ENCODE data around the gene DPP6. TPM values are rescaled to one million over a fixed set of nuclear protein-coding genes. Genes with fewer than 3 reads are reported as not detected.
A peak's percentile ranks its signal among the peaks of the same experiment; 100 is the strongest.
"Not testable (repeated sequence)": the region's sequence is repeated elsewhere in the genome, so short reads cannot be mapped to it uniquely, and the experiment has no call there.

Gene DPP6
- total and polyA plus RNA-seq, 2 donors (not counting 1 experiment from before 2014, with no cell fraction given) = not detected

DNA sequence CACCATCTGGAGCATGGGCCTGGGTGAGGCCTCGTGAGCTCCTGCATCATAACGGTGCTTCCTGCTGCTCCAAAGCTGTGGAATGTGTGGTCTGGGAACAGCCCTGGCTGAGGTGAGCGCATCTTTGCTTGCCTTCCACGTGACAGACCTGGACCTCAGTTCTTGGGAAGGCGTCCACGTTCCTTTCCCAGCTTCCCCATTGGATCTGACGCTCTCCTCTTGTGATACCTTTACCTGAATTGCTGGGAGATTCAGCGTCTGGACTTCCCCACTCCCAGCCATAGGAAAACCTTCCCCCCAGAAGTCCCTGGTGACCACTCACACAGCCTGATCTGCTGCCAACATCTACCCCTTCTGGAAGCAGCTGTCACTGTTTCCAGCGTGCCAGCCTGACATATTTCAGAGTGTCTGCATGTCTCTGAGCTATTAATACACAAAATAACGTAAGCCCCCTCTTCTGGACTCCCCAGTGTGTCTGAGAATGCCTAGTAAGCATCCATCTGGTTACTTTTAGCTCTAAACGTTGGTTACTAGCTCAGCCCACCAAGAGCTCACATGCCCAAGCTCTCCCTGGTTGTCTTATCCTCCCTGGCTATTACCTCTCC lies 21.6 kb upstream of the DPP6 start:
- H3K27ac ChIP-seq (ENCODE audit: low read length in 2 of 2); ATAC-seq (ENCODE audit: low read depth); H3K4me1 Mint-ChIP-seq; H2AFZ ChIP-seq (ENCODE audit: insufficient read depth, low read depth, low read length, poor library complexity, severe bottlenecking); H3K4me3 ChIP-seq (ENCODE audit: control extremely low read depth in 1 of 5, extremely low read depth in 1 of 5, insufficient read depth in 1 of 5, low read depth in 2 of 5, low read length in 4 of 5); H3K27me3 Mint-ChIP-seq; H3K79me2 ChIP-seq (ENCODE audit: control insufficient read depth, insufficient read depth, low read length); DNase-seq; POLR2A ChIA-PET; H3K36me3 ChIP-seq (replicated peaks in 1 of 2; ENCODE audit: control extremely low read depth in 1 of 2, control insufficient read depth in 1 of 2, extremely low read depth in 1 of 2, insufficient read depth in 2 of 2, low read length in 1 of 2); H3K4me2 ChIP-seq (replicated peaks; ENCODE audit: low read depth, low read length, poor library complexity, severe bottlenecking); H3K27ac Mint-ChIP-seq; H3K9me3 Mint-ChIP-seq (ENCODE audit: insufficient read depth); H3K4me3 Mint-ChIP-seq; H4K20me1 ChIP-seq (ENCODE audit: control insufficient read depth, insufficient read depth, low read length, poor library complexity, severe bottlenecking); CTCF ChIA-PET; H3K4me1 ChIP-seq (ENCODE audit: control insufficient read depth in 2 of 2, insufficient read depth in 2 of 2, low read length in 2 of 2); intact Hi-C loops (cut with micrococcal nuclease); H3K27me3 ChIP-seq (replicated peaks in 1 of 4; ENCODE audit: control extremely low read depth in 1 of 4, control insufficient read depth in 3 of 4, insufficient read depth in 4 of 4, low read length in 3 of 4); H3K9ac ChIP-seq (ENCODE audit: low read length); H3K9me3 ChIP-seq (ENCODE audit: control extremely low read depth in 1 of 3, control insufficient read depth in 2 of 3, insufficient read depth in 1 of 3, low read length in 2 of 3): not testable (repeated sequence)
- 74% methylated on average over 6 of the region's 11 CpGs for WGBS (ENCODE audit: insufficient coverage)

DNA sequence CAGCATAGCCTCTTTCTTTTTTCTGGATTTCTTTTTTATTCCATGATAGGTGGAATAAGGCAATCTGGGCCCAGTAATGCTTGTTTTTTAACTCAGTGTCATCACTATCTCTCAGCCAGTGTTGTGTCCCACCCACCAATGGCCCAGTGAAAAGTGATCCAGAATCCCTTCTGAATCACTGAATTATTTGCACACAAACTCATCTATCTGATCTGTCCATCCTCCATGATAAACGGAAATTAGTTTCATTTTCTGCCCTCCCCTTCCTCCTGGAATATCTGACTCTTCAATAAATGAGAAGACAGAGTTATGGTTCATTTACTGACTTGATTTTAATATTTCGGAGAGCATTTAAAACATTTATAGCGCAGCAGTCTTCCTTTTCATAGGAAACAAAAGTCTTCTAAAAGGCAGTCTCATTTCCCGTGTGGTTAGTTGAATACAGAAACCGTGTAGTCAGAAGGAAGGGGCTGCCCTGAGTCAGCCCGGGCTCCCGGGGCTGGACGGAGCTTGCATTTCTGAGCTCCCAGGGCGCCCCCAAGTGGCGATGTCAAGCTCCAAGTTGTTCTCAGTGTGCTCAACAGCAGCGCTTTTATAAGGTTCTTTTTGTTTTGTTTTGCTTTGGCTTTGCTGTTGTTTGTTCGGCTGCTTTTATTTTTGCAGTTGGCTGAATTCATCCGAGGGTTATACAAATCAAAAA lies 12.6 kb upstream of the DPP6 start:
- H3K79me2 ChIP-seq (ENCODE audit: control insufficient read depth, insufficient read depth, low read length); DNase-seq; H2AFZ ChIP-seq (ENCODE audit: insufficient read depth, low read depth, low read length, poor library complexity, severe bottlenecking); H3K4me1 Mint-ChIP-seq; H3K4me2 ChIP-seq (replicated peaks; ENCODE audit: low read depth, low read length, poor library complexity, severe bottlenecking); POLR2A ChIA-PET; H3K9me3 Mint-ChIP-seq (ENCODE audit: insufficient read depth); H4K20me1 ChIP-seq (ENCODE audit: control insufficient read depth, insufficient read depth, low read length, poor library complexity, severe bottlenecking); H3K27me3 Mint-ChIP-seq; CTCF ChIA-PET; H3K27ac ChIP-seq (ENCODE audit: low read length in 2 of 2); H3K9ac ChIP-seq (ENCODE audit: low read length); H3K27ac Mint-ChIP-seq; H3K4me1 ChIP-seq (ENCODE audit: control insufficient read depth in 2 of 2, insufficient read depth in 2 of 2, low read length in 2 of 2); H3K36me3 ChIP-seq (replicated peaks in 1 of 2; ENCODE audit: control extremely low read depth in 1 of 2, control insufficient read depth in 1 of 2, extremely low read depth in 1 of 2, insufficient read depth in 2 of 2, low read length in 1 of 2); intact Hi-C loops (cut with micrococcal nuclease); H3K4me3 ChIP-seq (ENCODE audit: control extremely low read depth in 1 of 5, extremely low read depth in 1 of 5, insufficient read depth in 1 of 5, low read depth in 2 of 5, low read length in 4 of 5); H3K27me3 ChIP-seq (replicated peaks in 1 of 4; ENCODE audit: control extremely low read depth in 1 of 4, control insufficient read depth in 3 of 4, insufficient read depth in 4 of 4, low read length in 3 of 4); H3K4me3 Mint-ChIP-seq; H3K9me3 ChIP-seq (ENCODE audit: control extremely low read depth in 1 of 3, control insufficient read depth in 2 of 3, insufficient read depth in 1 of 3, low read length in 2 of 3): not testable (repeated sequence)
- no CpG with 5 or more reads among the region's 13 CpGs for WGBS (ENCODE audit: insufficient coverage)
- ATAC-seq (ENCODE audit: low read depth) = peak; percentile 39

DNA sequence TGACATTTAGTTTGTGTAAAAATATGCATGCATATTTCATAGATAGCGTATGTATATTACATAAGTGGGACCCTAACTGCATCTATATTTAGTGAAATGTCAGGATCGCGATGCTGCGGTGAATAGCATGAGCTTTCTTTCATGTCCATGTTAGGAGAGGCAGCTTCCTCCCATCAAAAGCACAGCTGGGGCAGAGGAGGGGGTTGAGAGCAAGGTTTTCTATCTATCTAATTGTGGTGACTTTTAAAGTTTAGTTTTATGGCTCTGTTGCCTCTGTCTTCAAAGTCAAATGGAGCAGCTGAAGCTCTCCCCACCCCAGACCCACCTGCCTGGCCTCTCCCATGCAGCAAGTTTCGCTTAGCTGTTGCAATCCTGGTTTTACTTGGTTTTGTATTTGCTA lies 1.8 kb upstream of the DPP6 start:
- H3K4me3 Mint-ChIP-seq; ATAC-seq (ENCODE audit: low read depth); H3K4me2 ChIP-seq (replicated peaks; ENCODE audit: low read depth, low read length, poor library complexity, severe bottlenecking); DNase-seq; H3K27ac ChIP-seq (ENCODE audit: low read length in 2 of 2); H4K20me1 ChIP-seq (ENCODE audit: control insufficient read depth, insufficient read depth, low read length, poor library complexity, severe bottlenecking); H3K36me3 ChIP-seq (replicated peaks in 1 of 2; ENCODE audit: control extremely low read depth in 1 of 2, control insufficient read depth in 1 of 2, extremely low read depth in 1 of 2, insufficient read depth in 2 of 2, low read length in 1 of 2); H3K4me1 Mint-ChIP-seq; H3K9me3 ChIP-seq (ENCODE audit: control extremely low read depth in 1 of 3, control insufficient read depth in 2 of 3, insufficient read depth in 1 of 3, low read length in 2 of 3); intact Hi-C loops (cut with micrococcal nuclease); H3K79me2 ChIP-seq (ENCODE audit: control insufficient read depth, insufficient read depth, low read length); CTCF ChIA-PET; H2AFZ ChIP-seq (ENCODE audit: insufficient read depth, low read depth, low read length, poor library complexity, severe bottlenecking); H3K9me3 Mint-ChIP-seq (ENCODE audit: insufficient read depth); H3K27me3 Mint-ChIP-seq; H3K4me1 ChIP-seq (ENCODE audit: control insufficient read depth in 2 of 2, insufficient read depth in 2 of 2, low read length in 2 of 2); H3K27ac Mint-ChIP-seq; H3K27me3 ChIP-seq (replicated peaks in 1 of 4; ENCODE audit: control extremely low read depth in 1 of 4, control insufficient read depth in 3 of 4, insufficient read depth in 4 of 4, low read length in 3 of 4); H3K4me3 ChIP-seq (ENCODE audit: control extremely low read depth in 1 of 5, extremely low read depth in 1 of 5, insufficient read depth in 1 of 5, low read depth in 2 of 5, low read length in 4 of 5); H3K9ac ChIP-seq (ENCODE audit: low read length); POLR2A ChIA-PET: not testable (repeated sequence)
- WGBS (ENCODE audit: insufficient coverage) = no CpG with 5 or more reads among the region's 5 CpGs

DNA sequence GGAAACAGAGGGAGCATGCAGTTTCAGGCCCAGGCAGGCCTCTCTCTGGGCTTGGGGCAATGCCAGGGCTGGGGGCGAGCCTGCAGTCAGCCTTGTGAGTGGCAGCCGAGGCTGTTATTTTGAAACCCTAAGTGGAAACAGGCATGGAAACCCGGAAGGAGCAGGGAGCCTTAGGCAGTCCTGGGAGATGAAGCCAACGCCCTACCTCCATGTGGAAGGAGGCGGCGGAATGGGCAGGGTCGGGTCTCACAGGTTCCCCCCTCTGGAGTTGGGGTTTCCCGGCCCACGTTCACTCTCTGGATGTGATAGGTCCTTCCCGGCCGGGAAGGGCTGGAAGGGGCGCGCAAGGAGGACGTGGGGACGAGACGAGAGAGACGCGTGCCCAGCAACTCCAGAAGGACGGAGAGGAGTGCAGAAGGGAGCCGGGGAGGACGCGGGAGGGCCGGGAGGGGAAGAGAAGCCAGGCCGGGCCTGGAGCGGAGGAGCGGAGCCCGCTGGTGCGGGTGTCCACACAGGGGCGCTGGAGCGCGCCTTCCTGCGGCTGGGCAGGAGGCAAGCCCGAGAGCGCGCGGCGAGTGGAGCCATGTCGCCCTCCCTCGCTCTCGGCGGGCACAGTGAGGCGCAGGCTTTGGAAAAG lies 1.1 kb upstream of the DPP6 start:
- H3K79me2 ChIP-seq (ENCODE audit: control insufficient read depth, insufficient read depth, low read length); H4K20me1 ChIP-seq (ENCODE audit: control insufficient read depth, insufficient read depth, low read length, poor library complexity, severe bottlenecking); H2AFZ ChIP-seq (ENCODE audit: insufficient read depth, low read depth, low read length, poor library complexity, severe bottlenecking); CTCF ChIA-PET; H3K27ac ChIP-seq (ENCODE audit: low read length in 2 of 2); H3K9me3 ChIP-seq (ENCODE audit: control extremely low read depth in 1 of 3, control insufficient read depth in 2 of 3, insufficient read depth in 1 of 3, low read length in 2 of 3); H3K27ac Mint-ChIP-seq; H3K4me3 Mint-ChIP-seq; H3K27me3 ChIP-seq (replicated peaks in 1 of 4; ENCODE audit: control extremely low read depth in 1 of 4, control insufficient read depth in 3 of 4, insufficient read depth in 4 of 4, low read length in 3 of 4); H3K4me3 ChIP-seq (ENCODE audit: control extremely low read depth in 1 of 5, extremely low read depth in 1 of 5, insufficient read depth in 1 of 5, low read depth in 2 of 5, low read length in 4 of 5); H3K36me3 ChIP-seq (replicated peaks in 1 of 2; ENCODE audit: control extremely low read depth in 1 of 2, control insufficient read depth in 1 of 2, extremely low read depth in 1 of 2, insufficient read depth in 2 of 2, low read length in 1 of 2); H3K4me1 Mint-ChIP-seq; H3K9ac ChIP-seq (ENCODE audit: low read length); H3K4me2 ChIP-seq (replicated peaks; ENCODE audit: low read depth, low read length, poor library complexity, severe bottlenecking); POLR2A ChIA-PET; ATAC-seq (ENCODE audit: low read depth); H3K4me1 ChIP-seq (ENCODE audit: control insufficient read depth in 2 of 2, insufficient read depth in 2 of 2, low read length in 2 of 2); H3K27me3 Mint-ChIP-seq; DNase-seq; intact Hi-C loops (cut with micrococcal nuclease); H3K9me3 Mint-ChIP-seq (ENCODE audit: insufficient read depth): not testable (repeated sequence)
- 20% methylated on average over 13 of the region's 42 CpGs for WGBS (ENCODE audit: insufficient coverage)

Data from B cell (primary cell).